ENCODE results near the gene PRKRA. TPM values are rescaled to one million over a fixed set of nuclear protein-coding genes. Genes with fewer than 3 reads are reported as not detected.

PRKRA gene
- total and polyA plus RNA-seq, 2 of the 13 experiments (the other 11 are each of a cell fraction or from before 2014, with no cell fraction given): 53.1 to 74.7 TPM

- Histone ChIP-seq H3K27me3 (ENCODE audit: control insufficient read depth in 1 of 2, insufficient read depth in 2 of 2, low read length in 2 of 2) (peaks cover 0 to 6% of the 10 kb centered on the region in 2 experiments; a peak in 1 of 5 replicates), H4K20me1 (ENCODE audit: insufficient read depth, low read length) (no peaks in the 10 kb centered on the region), H3K9me3 (ENCODE audit: low read length) (no peaks in the 10 kb centered on the region), H3K27ac (ENCODE audit: extremely low read length, insufficient read depth, low read length) (no peak overlapping the region), H3K79me2 (ENCODE audit: insufficient read depth, low read length) (no peaks in the 10 kb centered on the region), H3K36me3 (replicated peaks in 1 of 2; ENCODE audit: control insufficient read depth in 1 of 2, insufficient read depth in 2 of 2, low read length in 2 of 2) (no peaks in the 10 kb centered on the region), H3K4me2 (ENCODE audit: low read depth, low read length) (no peak overlapping the region), H3K4me3 (replicated peaks in 1 of 3; ENCODE audit: insufficient read depth in 1 of 3, low read depth in 2 of 3, low read length in 3 of 3) (no peak overlapping the region), H3K9ac (ENCODE audit: insufficient read depth, low read depth, low read length) (no peak overlapping the region), H3K4me1 (ENCODE audit: insufficient read depth, low read length) (peaks cover 16% of the 10 kb centered on the region; the same call in 1 of the 2 replicates), H2AFZ (ENCODE audit: low read length) (no peak overlapping the region)
- ChIA-PET POLR2A (interaction anchor here (1.0 to 1.3 kb wide), 2 partner anchors 33 to 306 kb away, joined by 3 to 4 read pairs; partner anchors contain the start of genes PJVK, PRKRA and RBM45), CTCF (ENCODE audit: low intra/inter-chr PET ratio, low total read pairs) (no interaction called here)
- TF ChIP-seq ZNF205 (CRISPR knock-in tag; IDR thresholded peaks at IDR 0.05): no peak
- TF ChIP-seq HCFC1 (IDR thresholded peaks at IDR 0.05; ENCODE audit: low read depth, low read length): no peak
- no peak for TF ChIP-seq MYC (CRISPR knock-in tag; IDR thresholded peaks at IDR 0.05; ENCODE audit: borderline replicate concordance)
- TF ChIP-seq TAF1 (CRISPR knock-in tag; IDR thresholded peaks at IDR 0.05): no peak
- no peak for TF ChIP-seq HBP1 (CRISPR knock-in tag; IDR thresholded peaks at IDR 0.05; ENCODE audit: low read depth)
- ATAC-seq: no peak
- 73% methylated on average over 3 of the region's 3 CpGs for WGBS (ENCODE audit: low lambda C conversion rate)
- in situ Hi-C loops (cut with HindIII; ENCODE audit: extremely low pct_ligation_motif_present, low pct_unique_long_range_greater_than_20kb) (loop anchor here (10.0 kb wide), 2 partner anchors 113 to 303 kb away; partner anchors contain the start of gene RBM45), intact Hi-C loops (cut with micrococcal nuclease; ENCODE audit: unreplicated experiment) (no loop called here)
- no peak for FAIRE-seq
- no TSS peak for BruUV-seq (replicated peaks)
- DNase-seq (ENCODE audit: low spot score): no peak
Observed at GRCh38 chr2:178417916-178418315, 33.1 kb downstream of the PRKRA start.

GRCh38 chr2:178415979-178416378 is 35.0 kb downstream of the PRKRA start:
- intact Hi-C loops (cut with micrococcal nuclease; ENCODE audit: unreplicated experiment): loop anchor here (2.0 kb wide), 2 partner anchors 35 to 283 kb away; partner anchors contain the start of genes PJVK and PRKRA
- H2AFZ ChIP-seq (ENCODE audit: low read length): no peak overlapping the region
- DNase-seq (ENCODE audit: low spot score) (no peak), FAIRE-seq (no peak), ATAC-seq (no peak)
- POLR2A ChIA-PET: no interaction called here
- peaks cover 16% of the 10 kb centered on the region; the same call in 1 of the 2 replicates for H3K4me1 ChIP-seq (ENCODE audit: insufficient read depth, low read length)
- no peak overlapping the region for H3K9ac ChIP-seq (ENCODE audit: insufficient read depth, low read depth, low read length)
- no peak overlapping the region for H3K4me2 ChIP-seq (ENCODE audit: low read depth, low read length)
- TF ChIP-seq ZNF629 (CRISPR knock-in tag; conservative IDR thresholded peaks at IDR 0.05): 0 out of 2 replicates have a peak, but pooled peaks have one; percentile 27
- no peak for TF ChIP-seq ZNF275 (CRISPR knock-in tag; IDR thresholded peaks at IDR 0.05; ENCODE audit: borderline replicate concordance)
- no peaks in the 10 kb centered on the region for H3K79me2 ChIP-seq (ENCODE audit: insufficient read depth, low read length)
- no TSS peak for BruUV-seq (replicated peaks)
- no peak overlapping the region for H3K4me3 ChIP-seq (replicated peaks in 1 of 3; ENCODE audit: insufficient read depth in 1 of 3, low read depth in 2 of 3, low read length in 3 of 3)
- H3K36me3 ChIP-seq (replicated peaks in 1 of 2; ENCODE audit: control insufficient read depth in 1 of 2, insufficient read depth in 2 of 2, low read length in 2 of 2): no peaks in the 10 kb centered on the region
- CTCF ChIA-PET (ENCODE audit: low intra/inter-chr PET ratio, low total read pairs): interaction anchor here (2.3 to 2.7 kb wide), 2 partner anchors 18 to 110 kb away, joined by 11 to 24 read pairs; no protein-coding TSS in a partner anchor
- in situ Hi-C loops (cut with HindIII; ENCODE audit: extremely low pct_ligation_motif_present, low pct_unique_long_range_greater_than_20kb): loop anchor here (10.0 kb wide), 2 partner anchors 111 to 301 kb away; partner anchors contain the start of gene RBM45
- H4K20me1 ChIP-seq (ENCODE audit: insufficient read depth, low read length): no peaks in the 10 kb centered on the region
- no peaks in the 10 kb centered on the region for H3K9me3 ChIP-seq (ENCODE audit: low read length)
- no peak overlapping the region for H3K27ac ChIP-seq (ENCODE audit: extremely low read length, insufficient read depth, low read length)
- peaks cover 0 to 9% of the 10 kb centered on the region in 2 experiments; a peak in 1 of 5 replicates for H3K27me3 ChIP-seq (ENCODE audit: control insufficient read depth in 1 of 2, insufficient read depth in 2 of 2, low read length in 2 of 2)
